ENCODE results near the gene UBA1. TPM values are rescaled to one million over a fixed set of nuclear protein-coding genes. Genes with fewer than 3 reads are reported as not detected.
A peak's percentile ranks its signal among the peaks of the same experiment; 100 is the strongest.

The UBA1 gene
- total RNA-seq, 3 donors from 2014 or later (not counting 1 experiment from before 2014, with no cell fraction given), result 118 to 168 (median 120) TPM

GRCh38 chrX:47168495-47169073 lies 25.0 kb upstream of the UBA1 start:
- TF ChIP-seq CTCF (IDR thresholded peaks at IDR 0.05), result no peak
- H3K27me3 Mint-ChIP-seq (ENCODE audit: low read depth in 2 of 2), result no peaks in the 10 kb centered on the region
- Histone ChIP-seq H3K36me3 (ENCODE audit: control insufficient read depth, insufficient read depth, low read length) (peaks cover 32% of the 10 kb centered on the region), H3K4me3 (ENCODE audit: low read length) (no peak overlapping the region), H3K9me3 (ENCODE audit: control insufficient read depth, insufficient read depth, low read length) (no peaks in the 10 kb centered on the region), H3K27ac (ENCODE audit: low read length) (no peak overlapping the region), H3K4me1 (ENCODE audit: control insufficient read depth, insufficient read depth, low read length) (no peaks in the 10 kb centered on the region), H3K27me3 (ENCODE audit: control insufficient read depth, insufficient read depth, low read length) (no peaks in the 10 kb centered on the region)
- H3K27ac Mint-ChIP-seq, result no peak overlapping the region
- no peaks in the 10 kb centered on the region for H3K9me3 Mint-ChIP-seq
- WGBS (ENCODE audit: insufficient coverage), result 93% methylated on average over 6 of the region's 6 CpGs
- ATAC-seq, result no peak
- no peaks in the 10 kb centered on the region for H3K36me3 Mint-ChIP-seq
- intact Hi-C loops (cut with micrococcal nuclease), result no loop called here
- peaks cover 0 to 17% of the 10 kb centered on the region in 2 donors for H3K4me1 Mint-ChIP-seq
- no peak overlapping the region for H3K4me3 Mint-ChIP-seq
- no peak for DNase-seq

GRCh38 chrX:47169273-47169672 lies 24.4 kb upstream of the UBA1 start:
- no peak overlapping the region for H3K4me3 ChIP-seq (ENCODE audit: low read length)
- TF ChIP-seq CTCF (IDR thresholded peaks at IDR 0.05), result no peak
- no peak for DNase-seq
- Mint-ChIP-seq H3K9me3 (no peaks in the 10 kb centered on the region), H3K4me3 (no peak overlapping the region), H3K36me3 (no peaks in the 10 kb centered on the region), H3K27me3 (ENCODE audit: low read depth in 2 of 2) (no peaks in the 10 kb centered on the region), H3K27ac (no peak overlapping the region), H3K4me1 (peaks cover 0 to 22% of the 10 kb centered on the region in 2 donors)
- H3K27me3 ChIP-seq (ENCODE audit: control insufficient read depth, insufficient read depth, low read length), result no peaks in the 10 kb centered on the region
- intact Hi-C loops (cut with micrococcal nuclease), result no loop called here
- peaks cover 37% of the 10 kb centered on the region for H3K36me3 ChIP-seq (ENCODE audit: control insufficient read depth, insufficient read depth, low read length)
- H3K9me3 ChIP-seq (ENCODE audit: control insufficient read depth, insufficient read depth, low read length), result no peaks in the 10 kb centered on the region
- H3K27ac ChIP-seq (ENCODE audit: low read length), result no peak overlapping the region
- H3K4me1 ChIP-seq (ENCODE audit: control insufficient read depth, insufficient read depth, low read length), result no peaks in the 10 kb centered on the region
- 97% methylated on average over 19 of the region's 19 CpGs for WGBS (ENCODE audit: insufficient coverage)
- no peak for ATAC-seq

GRCh38 chrX:47169726-47170515 lies 23.7 kb upstream of the UBA1 start:
- peaks cover 0 to 19% of the 10 kb centered on the region in 2 donors for H3K4me1 Mint-ChIP-seq
- TF ChIP-seq CTCF (IDR thresholded peaks at IDR 0.05), result no peak

More at GRCh38 chrX:47169726-47170515, 23.7 kb upstream of the UBA1 start:
- H3K27ac Mint-ChIP-seq, result no peak overlapping the region
- Histone ChIP-seq H3K9me3 (ENCODE audit: control insufficient read depth, insufficient read depth, low read length) (no peaks in the 10 kb centered on the region), H3K4me3 (ENCODE audit: low read length) (no peak overlapping the region), H3K27ac (ENCODE audit: low read length) (no peak overlapping the region), H3K4me1 (ENCODE audit: control insufficient read depth, insufficient read depth, low read length) (no peaks in the 10 kb centered on the region), H3K36me3 (ENCODE audit: control insufficient read depth, insufficient read depth, low read length) (peaks cover 37% of the 10 kb centered on the region), H3K27me3 (ENCODE audit: control insufficient read depth, insufficient read depth, low read length) (no peaks in the 10 kb centered on the region)
- H3K4me3 Mint-ChIP-seq, result no peak overlapping the region
- ATAC-seq (peak in 1 of 3 donors; percentile 5), DNase-seq (no peak)
- no peaks in the 10 kb centered on the region for H3K36me3 Mint-ChIP-seq
- WGBS (ENCODE audit: insufficient coverage), result 91% methylated on average over 11 of the region's 13 CpGs
- no peaks in the 10 kb centered on the region for H3K9me3 Mint-ChIP-seq
- intact Hi-C loops (cut with micrococcal nuclease), result no loop called here
- no peaks in the 10 kb centered on the region for H3K27me3 Mint-ChIP-seq (ENCODE audit: low read depth in 2 of 2)
